ENCODE results near the gene LMF1.
"Not testable (repeated sequence)": the region's sequence is repeated elsewhere in the genome, so short reads cannot be mapped to it uniquely, and the experiment has no call there.

Gene LMF1

GRCh38 chr16:850668-851067, 120.1 kb downstream of the LMF1 start:
- no peak for DNase-seq (ENCODE audit: low spot score)

GRCh38 chr16:848510-849253, 122.1 kb downstream of the LMF1 start:
- DNase-seq (ENCODE audit: low spot score): no peak

GRCh38 chr16:847681-848445, 122.9 kb downstream of the LMF1 start:
- DNase-seq (ENCODE audit: low spot score): no peak

GRCh38 chr16:847151-847550, 123.6 kb downstream of the LMF1 start:
- DNase-seq (ENCODE audit: low spot score): no peak

GRCh38 chr16:845351-845745, 125.4 kb downstream of the LMF1 start:
- no peak for DNase-seq (ENCODE audit: low spot score)

- no peak for DNase-seq (ENCODE audit: low spot score)
Observed at GRCh38 chr16:844638-845350, 126.0 kb downstream of the LMF1 start.

GRCh38 chr16:843771-844170, 127.0 kb downstream of the LMF1 start:
- DNase-seq (ENCODE audit: low spot score): no peak

GRCh38 chr16:842711-843560, 127.8 kb downstream of the LMF1 start:
- no peak for DNase-seq (ENCODE audit: low spot score)

GRCh38 chr16:842061-842476, 128.7 kb downstream of the LMF1 start:
- DNase-seq (ENCODE audit: low spot score): no peak

GRCh38 chr16:841455-842060, 129.2 kb downstream of the LMF1 start:
- no peak for DNase-seq (ENCODE audit: low spot score)

GRCh38 chr16:840561-841454, 130.0 kb downstream of the LMF1 start:
- no peak for DNase-seq (ENCODE audit: low spot score)

GRCh38 chr16:839643-840408, 131.0 kb downstream of the LMF1 start:
- no peak for DNase-seq (ENCODE audit: low spot score)

- no peak for DNase-seq (ENCODE audit: low spot score)
Observed at GRCh38 chr16:838741-839140, 132.0 kb downstream of the LMF1 start.

- not testable (repeated sequence) for DNase-seq (ENCODE audit: low spot score)
Observed at GRCh38 chr16:836822-837221, 134.0 kb downstream of the LMF1 start.

GRCh38 chr16:836221-836620, 134.6 kb downstream of the LMF1 start:
- no peak for DNase-seq (ENCODE audit: low spot score)

- no peak for DNase-seq (ENCODE audit: low spot score)
Observed at GRCh38 chr16:835373-835772, 135.4 kb downstream of the LMF1 start.

- DNase-seq (ENCODE audit: low spot score): no peak
Observed at GRCh38 chr16:833411-833810, 137.4 kb downstream of the LMF1 start.

- no peak for DNase-seq (ENCODE audit: low spot score)
Observed at GRCh38 chr16:832652-833336, 138.0 kb downstream of the LMF1 start.

Measured in RKO (cell line).